ENCODE data around the gene COL19A1.

- TF ChIP-seq POLR2A (IDR thresholded peaks at IDR 0.05), result no peak
- TF ChIP-seq CTCF (IDR thresholded peaks at IDR 0.05), result no peak
- no peak for TF ChIP-seq EP300 (IDR thresholded peaks at IDR 0.05)
Observed at GRCh38 chr6:70163795-70164194, 297.4 kb downstream of the COL19A1 start.

All from ovary (tissue), 3 donors.